Activated CD8-positive, alpha-beta memory T cell treated with anti-CD3 and anti-CD28 coated beads, Interleukin-2, amount 50 U/mL, for 4 hours (primary cell): ENCODE data around the gene L3MBTL1.

Source experiments
- DNase-seq: peaks from one replicate; pipeline ENCODE4 v3.0.0-alpha.2; 2020

Gene L3MBTL1

GRCh38 chr20:43508106-43508505, 609 bp downstream of the L3MBTL1 start:
- DNase-seq = no peak

DNA sequence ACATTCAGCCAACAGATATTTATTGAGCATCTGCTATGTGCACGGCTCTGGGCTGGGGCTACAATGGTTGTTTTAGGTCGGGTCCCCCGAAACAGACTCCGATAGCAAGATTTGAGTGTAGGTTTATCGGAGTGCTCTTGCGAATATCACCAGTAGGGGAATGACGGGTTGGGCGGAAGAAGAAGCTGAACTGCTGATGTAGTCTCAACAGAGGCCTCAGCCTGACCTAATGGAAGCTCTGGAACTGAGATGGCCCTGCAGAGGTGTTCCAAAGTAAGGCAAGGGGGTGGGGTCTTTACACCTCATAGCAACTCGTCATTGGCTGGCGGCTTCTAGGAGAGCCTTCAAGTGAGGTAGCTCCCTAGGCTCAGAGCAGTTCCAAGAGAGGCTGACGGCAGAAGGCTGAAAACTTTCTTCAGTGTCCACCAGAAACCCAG, 1.1 kb downstream of the L3MBTL1 start:
- no peak for DNase-seq

DNA sequence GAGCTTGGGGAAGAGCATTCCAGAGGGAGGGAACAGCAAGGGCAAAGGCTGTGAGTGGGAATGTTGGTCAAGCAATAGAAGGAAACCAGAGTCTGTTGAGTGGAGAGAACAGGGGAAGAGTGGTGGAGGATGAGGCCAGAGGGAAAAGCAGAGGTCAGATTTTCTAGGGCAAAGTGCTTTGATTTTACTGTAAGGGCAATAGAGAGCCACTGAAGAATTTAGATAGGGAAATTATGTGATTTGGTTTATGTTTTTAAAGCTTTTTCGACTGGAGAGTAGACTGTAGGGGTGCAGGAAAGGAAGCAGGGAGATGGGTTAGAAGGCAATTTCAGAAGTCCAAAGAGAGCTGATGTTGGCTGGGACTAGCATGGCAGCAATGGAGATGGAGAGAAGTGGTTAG, 4.4 kb downstream of the L3MBTL1 start:
- DNase-seq = no peak

DNA sequence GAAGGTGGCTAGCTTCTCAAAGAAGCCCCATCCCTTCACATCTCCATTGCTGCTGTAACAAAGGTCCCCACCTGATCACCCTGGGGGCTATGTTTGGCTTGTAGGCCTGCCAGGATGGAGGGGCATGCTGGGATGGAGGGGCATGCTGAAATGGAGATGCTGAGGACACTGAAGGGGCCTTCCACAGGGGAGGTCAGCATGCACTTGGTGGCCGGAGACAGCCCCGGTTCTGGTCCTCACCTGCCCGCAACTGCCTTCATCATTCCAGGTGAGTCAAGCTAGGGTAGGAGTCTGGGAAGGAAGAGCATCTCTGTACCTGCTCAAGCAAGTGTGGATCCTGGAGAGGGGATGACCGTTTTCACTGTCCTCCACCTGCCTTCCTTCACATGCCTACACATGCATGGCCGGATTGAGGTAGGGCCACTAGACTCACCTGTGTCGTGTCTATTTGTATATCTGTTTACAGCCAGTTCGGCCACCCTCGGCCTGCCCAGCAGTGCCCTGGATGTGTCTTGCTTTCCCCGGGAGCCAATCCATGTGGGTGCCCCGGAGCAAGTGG, 6.0 kb downstream of the L3MBTL1 start:
- DNase-seq = no peak

GRCh38 chr20:43513931-43514647, 6.6 kb downstream of the L3MBTL1 start:
- DNase-seq = peak; percentile 84

- no peak for DNase-seq
Observed at GRCh38 chr20:43514648-43514999, 7.1 kb downstream of the L3MBTL1 start.

- no peak for DNase-seq
Observed at GRCh38 chr20:43515628-43516027, 8.1 kb downstream of the L3MBTL1 start.

GRCh38 chr20:43516251-43516824, 8.8 kb downstream of the L3MBTL1 start:
- DNase-seq = no peak

GRCh38 chr20:43520074-43520630, 12.7 kb downstream of the L3MBTL1 start:
- no peak for DNase-seq

DNA sequence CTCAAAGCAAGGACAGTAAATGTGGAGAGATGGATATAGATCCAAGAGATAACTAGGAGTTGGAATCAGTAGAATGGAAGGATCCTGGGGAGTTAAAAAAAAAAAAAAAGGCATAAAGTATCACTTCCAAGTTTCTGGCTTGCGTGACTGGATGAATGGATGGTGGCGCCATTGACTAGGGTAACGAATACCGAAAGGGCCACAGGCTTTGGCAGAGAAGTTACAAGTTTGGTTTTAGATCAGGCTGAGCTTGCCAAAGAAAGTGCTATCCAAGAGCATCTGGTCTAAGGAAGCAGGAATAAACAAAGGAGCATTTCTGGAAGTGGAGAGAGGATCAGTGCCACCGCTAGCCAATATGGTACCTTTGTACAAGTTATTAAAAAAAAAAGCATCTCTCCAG, 17.5 kb downstream of the L3MBTL1 start:
- no peak for DNase-seq

- no peak for DNase-seq
Observed at GRCh38 chr20:43528258-43528875, 20.9 kb downstream of the L3MBTL1 start.

- no peak for DNase-seq
Observed at GRCh38 chr20:43529051-43529450, 21.6 kb downstream of the L3MBTL1 start.

- no peak for DNase-seq
Observed at GRCh38 chr20:43529457-43530153, 22.1 kb downstream of the L3MBTL1 start.

DNA sequence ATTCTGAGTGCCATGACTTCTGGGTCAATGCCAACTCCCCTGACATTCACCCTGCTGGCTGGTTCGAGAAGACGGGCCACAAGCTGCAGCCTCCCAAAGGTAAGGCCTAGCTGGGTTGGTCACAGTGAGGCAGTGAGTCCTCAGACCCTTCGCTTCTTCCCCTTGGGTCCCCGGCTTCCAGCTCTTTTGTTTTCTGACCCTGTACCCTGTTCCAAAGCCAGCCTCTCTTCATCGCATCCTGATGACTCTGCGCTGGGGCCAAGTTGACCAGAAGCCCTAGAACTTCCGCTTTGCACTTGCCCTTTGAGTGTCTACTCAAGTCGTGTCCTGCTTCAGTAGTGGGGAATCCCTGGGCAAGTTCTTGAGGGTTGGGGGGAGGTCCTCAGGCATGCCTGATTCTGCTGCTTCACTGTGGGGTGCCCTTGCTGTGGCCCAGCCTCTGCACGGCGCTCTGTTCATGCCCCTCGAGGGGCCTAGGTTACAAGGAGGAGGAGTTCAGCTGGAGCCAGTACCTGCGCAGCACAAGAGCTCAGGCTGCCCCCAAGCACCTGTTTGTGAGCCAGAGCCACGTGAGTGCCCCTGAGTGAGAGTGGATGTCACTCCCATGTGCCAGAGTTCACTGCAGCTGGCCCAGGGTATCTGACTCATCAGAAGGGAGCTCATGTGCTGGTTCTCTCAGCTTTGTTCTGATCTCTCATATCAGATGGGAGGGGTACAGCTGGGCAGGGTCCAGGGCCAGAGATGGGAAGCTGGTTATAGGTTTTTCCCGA, 23.0 kb downstream of the L3MBTL1 start:
- DNase-seq = no peak

DNA sequence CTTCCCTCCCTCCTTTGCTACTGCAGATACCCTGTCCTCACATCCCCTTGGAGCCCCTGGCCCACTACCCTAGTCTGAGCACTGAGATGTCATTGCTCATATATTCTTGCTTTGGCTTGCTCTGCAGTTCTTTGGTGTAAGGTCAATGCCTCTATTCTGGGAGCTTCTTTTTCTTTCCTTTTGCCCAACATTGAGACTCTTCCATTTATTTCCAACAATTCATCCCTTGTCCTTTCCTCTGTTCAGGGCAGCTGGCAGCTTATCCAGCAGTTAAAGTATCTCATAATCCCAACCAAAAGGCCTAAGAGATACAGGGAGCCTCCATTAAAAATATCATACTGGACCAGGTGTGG, 23.6 kb downstream of the L3MBTL1 start:
- no peak for DNase-seq

DNA sequence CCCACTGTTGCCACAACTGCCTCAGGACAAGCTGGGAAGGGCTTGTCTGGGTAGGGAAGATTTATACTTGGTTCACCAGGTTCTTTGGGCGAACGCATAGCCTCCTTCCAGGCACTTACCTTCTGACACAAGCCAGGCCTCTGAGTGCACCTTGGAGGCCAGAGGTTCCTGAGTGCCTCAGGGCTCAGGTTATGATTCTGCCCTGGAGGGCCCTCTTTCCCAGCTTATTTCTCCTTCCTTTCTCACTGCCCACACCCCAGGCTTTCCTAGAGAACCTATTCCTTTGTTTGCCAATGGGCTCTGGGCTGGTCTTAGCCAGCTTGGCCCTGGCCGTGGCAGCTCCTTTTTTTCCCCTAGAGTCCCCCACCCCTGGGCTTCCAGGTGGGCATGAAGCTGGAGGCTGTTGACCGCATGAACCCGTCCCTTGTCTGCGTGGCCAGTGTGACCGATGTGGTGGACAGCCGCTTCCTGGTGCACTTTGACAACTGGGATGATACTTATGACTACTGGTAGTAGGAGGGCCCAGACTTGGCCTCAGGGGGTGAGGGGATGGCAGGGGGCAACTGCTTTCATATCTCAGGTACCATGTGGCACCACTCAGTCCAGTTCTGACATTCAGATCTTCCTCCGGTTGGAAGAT, 25.0 kb downstream of the L3MBTL1 start:
- no peak for DNase-seq

GRCh38 chr20:43533060-43533459, 25.6 kb downstream of the L3MBTL1 start:
- DNase-seq = no peak

GRCh38 chr20:43534016-43534415, 26.5 kb downstream of the L3MBTL1 start:
- DNase-seq = no peak

- no peak for DNase-seq
Observed at GRCh38 chr20:43534791-43535350, 27.4 kb downstream of the L3MBTL1 start.

DNA sequence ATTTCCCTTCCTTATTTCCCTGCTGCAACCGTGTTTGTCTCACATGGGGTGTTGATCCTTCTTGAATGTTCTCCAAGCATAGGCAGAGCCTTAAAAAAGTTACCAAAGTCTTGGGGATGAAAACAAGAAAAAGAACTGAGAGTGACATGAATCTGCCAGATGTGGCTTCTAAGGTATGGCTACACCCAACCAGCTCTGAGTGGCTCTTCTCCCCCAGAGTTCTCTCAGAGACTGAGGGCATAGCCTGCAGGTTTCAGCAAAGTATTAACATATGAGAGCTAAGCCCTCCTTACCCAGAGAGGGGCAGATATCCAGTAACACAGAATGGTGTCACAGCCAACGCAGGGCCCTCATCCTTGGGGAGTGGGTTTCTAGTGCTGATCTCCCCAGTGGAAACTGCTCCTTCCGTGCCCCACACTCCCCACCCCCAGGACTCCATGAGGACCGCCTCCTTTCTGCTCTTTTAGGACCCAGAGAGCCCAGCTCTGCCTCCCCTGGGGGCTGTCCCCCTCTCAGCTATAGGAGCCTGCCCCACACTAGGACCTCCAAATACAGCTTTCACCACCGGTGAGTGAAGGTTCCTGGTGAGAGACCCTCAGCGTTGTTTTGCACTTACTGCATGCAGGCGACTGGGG, 28.0 kb downstream of the L3MBTL1 start:
- no peak for DNase-seq
